Neuronal stem cell (in vitro differentiated cells): ENCODE data around the gene PPDPF.

ENCODE experiments used
- DNase-seq: peaks from one replicate; pipeline ENCODE4 v3.0.0-alpha.2; 2013; ENCODE audit warnings: low spot score
- H2AFZ ChIP-seq: one replicate; pipeline ENCODE4 v1.6.1; 2013; ENCODE audit warnings: mild to moderate bottlenecking, low read length, inconsistent platforms
- H2AK5ac ChIP-seq: 2 replicates; pipeline ENCODE4 v1.6.1; 2013; ENCODE audit warnings: low read depth, mild to moderate bottlenecking, inconsistent platforms, low read length, moderate library complexity, mixed read lengths
- H2BK120ac ChIP-seq: 2 replicates; pipeline ENCODE4 v1.6.1; 2013; ENCODE audit warnings: low read depth, mild to moderate bottlenecking, inconsistent platforms, low read length, moderate library complexity, mixed read lengths
- H2BK12ac ChIP-seq: one replicate; pipeline ENCODE4 v1.6.1; 2013; ENCODE audit warnings: low read length, inconsistent platforms
- H2BK15ac ChIP-seq: 2 replicates; pipeline ENCODE4 v1.6.1; 2013; ENCODE audit warnings: mild to moderate bottlenecking, low read length, inconsistent platforms, mixed read lengths
- H2BK5ac ChIP-seq: one replicate; pipeline ENCODE4 v1.6.1; 2013; ENCODE audit warnings: inconsistent platforms, mild to moderate bottlenecking, low read length, moderate library complexity
- H3K14ac ChIP-seq: one replicate; pipeline ENCODE4 v1.6.1; 2013; ENCODE audit warnings: low read length, inconsistent platforms
- H3K18ac ChIP-seq: 2 replicates; pipeline ENCODE4 v1.6.1; 2013; ENCODE audit warnings: low read length, inconsistent platforms
- H3K23ac ChIP-seq: 2 replicates; pipeline ENCODE4 v1.6.1; 2013; ENCODE audit warnings: low read depth, mild to moderate bottlenecking, mixed read lengths, low read length, inconsistent platforms; ENCODE audit not compliant: poor library complexity
- H3K27ac ChIP-seq: replicated peaks from 3 replicates; pipeline ENCODE4 v1.5.1; 2013; ENCODE audit warnings: low read length, inconsistent platforms
- H3K27me3 ChIP-seq, 3 experiments: 2 replicates each; pipeline ENCODE4 v1.6.1; 2013; ENCODE audit warnings: low read length in 3 of 3, mild to moderate bottlenecking in 2 of 3, inconsistent platforms in 1 of 3, low read depth in 1 of 3, mixed read lengths in 1 of 3, moderate library complexity in 1 of 3; ENCODE audit not compliant: control insufficient read depth in 3 of 3, insufficient read depth in 3 of 3
- H3K36me3 ChIP-seq, 2 donors: replicated peaks in 1 of 2; 2 replicates each; pipeline ENCODE4 v1.6.1; 2013; ENCODE audit warnings: low read length in 2 of 2; ENCODE audit not compliant: control insufficient read depth in 2 of 2, insufficient read depth in 2 of 2
- H3K4ac ChIP-seq: 2 replicates; pipeline ENCODE4 v1.6.1; 2013; ENCODE audit warnings: inconsistent platforms, mild to moderate bottlenecking, low read length, moderate library complexity
- H3K4me1 ChIP-seq, 2 donors: 1 replicate in 1 of 2; 2 replicates in 1 of 2; pipeline ENCODE4 v1.6.1; 2013; ENCODE audit warnings: low read length in 2 of 2, low read depth in 1 of 2; ENCODE audit not compliant: control insufficient read depth in 2 of 2, insufficient read depth in 1 of 2
- H3K4me2 ChIP-seq: one replicate; pipeline ENCODE4 v1.6.1; 2013; ENCODE audit warnings: mild to moderate bottlenecking, low read length, inconsistent platforms; ENCODE audit not compliant: insufficient read depth, poor library complexity, severe bottlenecking
- H3K4me3 ChIP-seq, 2 donors: 2 replicates each; pipeline ENCODE4 v1.5.1; 2013; ENCODE audit warnings: low read length in 2 of 2, mild to moderate bottlenecking in 2 of 2, inconsistent platforms in 1 of 2, moderate library complexity in 1 of 2
- H3K79me1 ChIP-seq: one replicate; pipeline ENCODE4 v1.6.1; 2013; ENCODE audit warnings: low read depth, mild to moderate bottlenecking, inconsistent platforms, low read length, moderate library complexity
- H3K9ac ChIP-seq: one replicate; pipeline ENCODE4 v1.6.1; 2013; ENCODE audit warnings: mild to moderate bottlenecking, low read depth, low read length, inconsistent platforms; ENCODE audit not compliant: poor library complexity
- H3K9me3 ChIP-seq, 2 donors: replicated peaks in 1 of 2; 2 replicates each; pipeline versions ENCODE3 to v1.6.1; 2013; ENCODE audit warnings: low read length in 2 of 2, mild to moderate bottlenecking in 2 of 2, inconsistent platforms in 1 of 2, low read depth in 1 of 2, mixed read lengths in 1 of 2, moderate library complexity in 1 of 2; ENCODE audit not compliant: control insufficient read depth in 2 of 2, insufficient read depth in 1 of 2
- H4K8ac ChIP-seq: one replicate; pipeline ENCODE4 v1.6.1; 2013; ENCODE audit warnings: low read depth, mild to moderate bottlenecking, inconsistent platforms, low read length, moderate library complexity
- H4K91ac ChIP-seq: one replicate; pipeline ENCODE4 v1.6.1; 2013; ENCODE audit warnings: low read length, low read depth, mild to moderate bottlenecking, inconsistent platforms; ENCODE audit not compliant: poor library complexity
- WGBS, 2 donors: extraction: QIAGEN DNeasy Blood & Tissue Kit; methylation state at CpG; one replicate each; pipeline ENCODE4 v1.1.7; 2013; ENCODE audit warnings: missing lambda C conversion rate in 2 of 2, mixed read lengths in 1 of 2; ENCODE audit not compliant: insufficient read length in 2 of 2, insufficient replicate concordance in 1 of 2; ENCODE audit errors: extremely low coverage in 2 of 2; 5-methylcytosine and 5-hydroxymethylcytosine counted together

PPDPF gene

GRCh38 chr20:63540417-63541186, 20.0 kb downstream of the PPDPF start:
- H2AFZ ChIP-seq: peak overlapping the region; percentile 49

DNA sequence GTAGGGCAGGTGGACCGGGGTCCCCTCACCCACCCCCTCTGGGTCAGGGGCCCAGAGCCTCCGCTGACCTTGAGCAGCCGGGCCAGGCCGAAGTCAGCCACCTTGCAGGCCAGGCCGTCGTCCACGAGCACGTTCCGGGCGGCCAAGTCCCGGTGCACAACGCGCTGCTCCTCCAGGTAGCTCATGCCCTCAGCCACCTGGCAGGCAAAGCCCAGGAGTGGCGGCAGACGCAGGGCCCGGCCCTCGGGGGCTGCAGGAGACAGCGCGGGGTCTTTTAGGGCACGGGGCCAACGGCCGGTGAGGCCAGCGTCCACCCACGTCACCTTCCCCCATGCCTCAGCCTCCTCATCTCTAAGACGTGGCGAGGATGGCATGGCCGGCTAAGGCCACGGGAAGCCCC, 20.8 kb downstream of the PPDPF start:
- Histone ChIP-seq H2AK5ac (peak overlapping the region; percentile 77), H2BK5ac (no peak overlapping the region)
- whole genome bisulfite sequencing, 2 donors: no CpG with 5 or more reads among the region's 28 CpGs

More at GRCh38 chr20:63540417-63541186, 20.0 kb downstream of the PPDPF start:
- no peak overlapping the region for H2BK12ac ChIP-seq
- H3K9me3 ChIP-seq: no peaks in the 10 kb centered on the region
- no peaks in the 10 kb centered on the region for H3K79me1 ChIP-seq
- H4K8ac ChIP-seq: no peak overlapping the region
- no peak for DNase-seq
- H3K4ac ChIP-seq: peak overlapping the region; percentile 66
- H2BK15ac ChIP-seq: peak overlapping the region; percentile 91
- peak overlapping the region; percentile 35 for H3K18ac ChIP-seq
- no CpG with 5 or more reads among the region's 49 CpGs for WGBS, 2 donors
- H4K91ac ChIP-seq: peak overlapping the region; percentile 79
- peak overlapping the region; percentile 36 for H2BK120ac ChIP-seq
- H3K14ac ChIP-seq: peak overlapping the region; percentile 56
- peak overlapping the region; percentile 82 for H2BK5ac ChIP-seq
- H3K4me2 ChIP-seq: no peak overlapping the region
- H3K23ac ChIP-seq: peak overlapping the region; percentile 68
- H3K36me3 ChIP-seq: no peaks in the 10 kb centered on the region
- no peak overlapping the region for H3K4me3 ChIP-seq
- H2AK5ac ChIP-seq: peak overlapping the region; percentile 41
- no peak overlapping the region for H3K9ac ChIP-seq
- peaks cover 0 to 35% (median 0%) of the 10 kb centered on the region in 3 experiments for H3K27me3 ChIP-seq
- H3K27ac ChIP-seq: no peak overlapping the region
- H3K4me1 ChIP-seq: peaks cover 13 to 14% of the 10 kb centered on the region in 2 donors

GRCh38 chr20:63542031-63542559, 21.5 kb downstream of the PPDPF start:
- Histone ChIP-seq H2AFZ (no peak overlapping the region), H3K9me3 (no peaks in the 10 kb centered on the region), H3K79me1 (no peaks in the 10 kb centered on the region), H2AK5ac (peak overlapping the region; percentile 68), H3K9ac (peak overlapping the region; percentile 44), H3K23ac (peak overlapping the region; percentile 68), H3K4me3 (no peak overlapping the region), H2BK5ac (no peak overlapping the region), H4K8ac (no peak overlapping the region), H3K14ac (no peak overlapping the region), H2BK120ac (peak overlapping the region; percentile 76), H3K36me3 (no peaks in the 10 kb centered on the region), H3K4me2 (no peak overlapping the region), H4K91ac (no peak overlapping the region), H2BK12ac (peak overlapping the region; percentile 58), H3K27ac (no peak overlapping the region), H3K27me3 (peaks cover 0 to 49% (median under 1%) of the 10 kb centered on the region in 3 experiments), H3K4me1 (peaks cover 3 to 10% of the 10 kb centered on the region in 2 donors), H2BK15ac (no peak overlapping the region), H3K18ac (peak overlapping the region; percentile 17), H3K4ac (no peak overlapping the region)
- DNase-seq: no peak
- WGBS, 2 donors: no CpG with 5 or more reads among the region's 36 CpGs

More for the DNA sequence above, 20.8 kb downstream of the PPDPF start:
- Histone ChIP-seq H4K91ac (no peak overlapping the region), H3K79me1 (no peaks in the 10 kb centered on the region), H3K9me3 (no peaks in the 10 kb centered on the region), H3K4ac (no peak overlapping the region), H2AFZ (no peak overlapping the region), H3K4me2 (no peak overlapping the region), H2BK15ac (peak overlapping the region; percentile 49), H3K23ac (peak overlapping the region; percentile 25), H3K18ac (peak overlapping the region; percentile 58), H2BK12ac (peak overlapping the region; percentile 94), H3K36me3 (no peaks in the 10 kb centered on the region), H3K14ac (no peak overlapping the region), H3K9ac (no peak overlapping the region), H4K8ac (no peak overlapping the region), H3K27me3 (peaks cover 0 to 43% (median 0%) of the 10 kb centered on the region in 3 experiments), H3K4me1 (peaks cover 9 to 12% of the 10 kb centered on the region in 2 donors), H3K27ac (no peak overlapping the region), H2BK120ac (no peak overlapping the region), H3K4me3 (no peak overlapping the region)
- DNase-seq: no peak

- DNase-seq: no peak
- Histone ChIP-seq H3K18ac (peak overlapping the region; percentile 28), H4K91ac (no peak overlapping the region), H3K9me3 (no peaks in the 10 kb centered on the region), H3K4ac (peak overlapping the region; percentile 37), H2BK120ac (no peak overlapping the region), H3K27me3 (peaks cover 0 to 54% (median 1%) of the 10 kb centered on the region in 3 experiments), H3K4me1 (peaks cover 1 to 8% of the 10 kb centered on the region in 2 donors), H3K14ac (no peak overlapping the region), H3K36me3 (no peaks in the 10 kb centered on the region), H3K79me1 (no peaks in the 10 kb centered on the region), H3K23ac (peak overlapping the region; percentile 65), H3K4me3 (no peak overlapping the region), H2BK12ac (peak overlapping the region; percentile 22), H3K9ac (no peak overlapping the region), H3K4me2 (no peak overlapping the region), H2AK5ac (peak overlapping the region; percentile 52), H4K8ac (no peak overlapping the region), H3K27ac (no peak overlapping the region), H2AFZ (no peak overlapping the region), H2BK15ac (no peak overlapping the region), H2BK5ac (no peak overlapping the region)
- WGBS, 2 donors: no CpG with 5 or more reads among the region's 10 CpGs
Measured at GRCh38 chr20:63542696-63543095, 22.1 kb downstream of the PPDPF start.
